HCT116 (cell line): ENCODE measurements around the gene GPR107. TPM values are rescaled to one million over a fixed set of nuclear protein-coding genes. Genes with fewer than 3 reads are reported as not detected.

ENCODE experiments used
- ATAC-seq: fragments of 200-7000 bp; cut with Tn5 transposase; 2 replicates; pipeline ENCODE4 v1.9.1; 2020; ENCODE audit warnings: mild to moderate bottlenecking, moderate library complexity
- BruUV-seq: library from RNA; stranded (reverse); fragments of 400-500 nt; replicated peaks from 2 replicates; lab custom pipeline; 2021; lab: Mats Ljungman, UMichigan
- CTCF ChIA-PET: fragments of 300-600 bp; sonication (Branson Sonifier 250); formaldehyde crosslinking; loops from one replicate; lab custom pipeline; 2021; ENCODE audit warnings: antibody characterized with exemption; lab: Charles Lee
- POLR2A ChIA-PET: fragments of 300-600, 350-600 bp; sonication (Branson Sonifier 250); formaldehyde crosslinking; loops from one replicate; lab custom pipeline; 2021; ENCODE audit warnings: antibody characterized with exemption; lab: Charles Lee
- RAD21 ChIA-PET, 2 experiments: fragments of 300-600 bp; sonication (Branson Sonifier 250); formaldehyde crosslinking; loops; one replicate each; lab custom pipeline; 2023; ENCODE audit warnings: low total read pairs in 2 of 2; ENCODE audit not compliant: uncharacterized antibody in 2 of 2, unreplicated experiment in 2 of 2, low non-redundant PET in 1 of 2; lab: Charles Lee
- DNase-seq: peaks from one replicate; pipeline ENCODE4 v3.0.0-alpha.2; 2010; ENCODE audit warnings: low read depth, low spot score
- H2AFZ ChIP-seq: fragments of 200-600 bp; shearing (Covaris generic), sonication (generic); 2 replicates; pipeline ENCODE4 v1.6.1; 2017; ENCODE audit warnings: low read depth, mixed run types, mixed read lengths, antibody characterized with exemption, low read length; ENCODE audit not compliant: poor library complexity, severe bottlenecking
- H3K27ac ChIP-seq: 2 replicates; pipeline ENCODE4 v1.5.1; 2012; ENCODE audit warnings: low read depth, low read length
- H3K27me3 ChIP-seq: fragments of 200-600 bp; sonication (generic); 2 replicates; pipeline ENCODE4 v1.6.1; 2016; ENCODE audit warnings: mixed run types, low read length, mixed read lengths; ENCODE audit not compliant: insufficient read depth
- H3K36me3 ChIP-seq, 2 experiments: fragments of 200-500 bp in 1 of 2; fragments of 200-600 bp in 1 of 2; sonication (Bioruptor generic) in 1 of 2; sonication (generic) in 1 of 2; 2 replicates each; pipeline versions ENCODE4 v1.5.1 to v1.6.1; 2014 to 2016; ENCODE audit warnings: low read length in 2 of 2, inconsistent platforms in 1 of 2, mixed read lengths in 1 of 2, mixed run types in 1 of 2; ENCODE audit not compliant: insufficient read depth in 2 of 2, control insufficient read depth in 1 of 2
- H3K4me1 ChIP-seq, 2 experiments: fragments of 200-600 bp in 1 of 2; sonication (generic) in 1 of 2; 2 replicates each; pipeline versions ENCODE4 v1.5.1 to v1.6.1; 2012 to 2017; ENCODE audit warnings: low read length in 2 of 2, inconsistent platforms in 1 of 2, mild to moderate bottlenecking in 1 of 2, mixed read lengths in 1 of 2, mixed run types in 1 of 2, moderate library complexity in 1 of 2; ENCODE audit not compliant: insufficient read depth in 2 of 2, control insufficient read depth in 1 of 2
- H3K4me2 ChIP-seq: fragments of 200-600 bp; sonication (generic); 2 replicates; pipeline ENCODE4 v1.6.1; 2017; ENCODE audit warnings: mixed run types, low read length, mixed read lengths
- H3K4me3 ChIP-seq, 2 experiments: fragments of 200-600 bp in 1 of 2; sonication (generic) in 1 of 2; replicated peaks in 1 of 2; 2 replicates each; pipeline ENCODE4 v1.5.1; 2011 to 2016; ENCODE audit warnings: low read length in 2 of 2, control low read depth in 1 of 2, low read depth in 1 of 2, mild to moderate bottlenecking in 1 of 2, mixed read lengths in 1 of 2, mixed run types in 1 of 2
- H3K79me2 ChIP-seq: fragments of 200-600 bp; sonication (generic); 2 replicates; pipeline ENCODE4 v1.6.1; 2017; ENCODE audit warnings: mild to moderate bottlenecking, mixed run types, low read length, moderate library complexity, mixed read lengths; ENCODE audit not compliant: insufficient read depth
- H3K9ac ChIP-seq: fragments of 200-600 bp; sonication (generic); 2 replicates; pipeline ENCODE4 v1.6.1; 2016; ENCODE audit warnings: low read length, mixed read lengths
- H3K9me2 ChIP-seq: fragments of 200-600 bp; sonication (generic), shearing (Covaris generic); 2 replicates; pipeline ENCODE4 v1.6.1; 2017; ENCODE audit warnings: mixed run types, mild to moderate bottlenecking, moderate library complexity; ENCODE audit not compliant: insufficient read depth
- H3K9me3 ChIP-seq, 2 experiments: fragments of 200-500 bp in 1 of 2; fragments of 200-600 bp in 1 of 2; sonication (Bioruptor generic) in 1 of 2; sonication (generic) in 1 of 2; 2 replicates each; pipeline ENCODE4 v1.6.1; 2014 to 2017; ENCODE audit warnings: low read length in 2 of 2, mixed read lengths in 2 of 2, inconsistent platforms in 1 of 2, low read depth in 1 of 2, mild to moderate bottlenecking in 1 of 2, mixed run types in 1 of 2, moderate library complexity in 1 of 2; ENCODE audit not compliant: control insufficient read depth in 1 of 2, insufficient read depth in 1 of 2
- H4K20me1 ChIP-seq: fragments of 200-600 bp; sonication (generic), shearing (Covaris generic); 2 replicates; pipeline ENCODE4 v1.6.1; 2017; ENCODE audit warnings: mixed run types, mild to moderate bottlenecking, moderate library complexity; ENCODE audit not compliant: insufficient read depth
- CBX3 ChIP-seq: IDR thresholded peaks from 2 replicates; pipeline ENCODE4 v1.6.1; 2012; ENCODE audit warnings: low read depth
- EGR1 ChIP-seq: IDR thresholded peaks from 2 replicates; pipeline ENCODE4 v1.6.1; 2012; ENCODE audit warnings: low read depth
- ELF1 ChIP-seq: IDR thresholded peaks from 2 replicates; pipeline ENCODE4 v1.6.1; 2012; ENCODE audit warnings: low read depth, borderline replicate concordance
- EZH2 ChIP-seq: fragments of 200-600 bp; sonication (generic); IDR thresholded peaks from 2 replicates; pipeline ENCODE4 v1.6.1; 2017; ENCODE audit warnings: antibody characterized with exemption, mixed run types
- EZH2phosphoT487 ChIP-seq: fragments of 200-600 bp; IDR thresholded peaks from 2 replicates; pipeline ENCODE4 v1.6.1; 2018; ENCODE audit warnings: antibody characterized with exemption, borderline replicate concordance
- FOSL1 ChIP-seq: IDR thresholded peaks from 2 replicates; pipeline ENCODE4 v1.6.1; 2012; ENCODE audit warnings: low read depth
- JUND ChIP-seq: IDR thresholded peaks from 2 replicates; pipeline ENCODE4 v1.6.1; 2012
- RAD21 ChIP-seq: IDR thresholded peaks from 2 replicates; pipeline ENCODE4 v1.6.1; 2012; ENCODE audit warnings: low read depth, mild to moderate bottlenecking
- SIN3A ChIP-seq: IDR thresholded peaks from 2 replicates; pipeline ENCODE4 v1.6.1; 2012; ENCODE audit warnings: low read depth
- SP1 ChIP-seq: IDR thresholded peaks from 2 replicates; pipeline ENCODE4 v1.6.1; 2012; ENCODE audit warnings: low read depth
- SRF ChIP-seq: IDR thresholded peaks from 2 replicates; pipeline ENCODE4 v1.6.1; 2012; ENCODE audit warnings: low read depth
- TCF7L2 ChIP-seq: IDR thresholded peaks from 2 replicates; pipeline ENCODE4 v1.7.0; 2011; ENCODE audit warnings: borderline replicate concordance, inconsistent platforms; ENCODE audit not compliant: insufficient read depth, insufficient read length; ENCODE audit errors: extremely low read depth
- YY1 ChIP-seq: IDR thresholded peaks from 2 replicates; pipeline ENCODE4 v1.6.1; 2011; ENCODE audit warnings: low read length, low read depth, moderate library complexity, mild to moderate bottlenecking; ENCODE audit not compliant: insufficient replicate concordance; ENCODE audit errors: extremely low read depth
- ZFX ChIP-seq: fragments of 450-650 bp; IDR thresholded peaks from 2 replicates; pipeline ENCODE4 v1.6.1; 2017
- ZNF274 ChIP-seq: fragments of 200-500 bp; sonication (Bioruptor generic); IDR thresholded peaks from 2 replicates; pipeline ENCODE4 v1.6.1; 2014; ENCODE audit warnings: mild to moderate bottlenecking, low read depth, low read length, inconsistent platforms
- intact Hi-C: fragments of 100-400 bp; cut with micrococcal nuclease; formaldehyde crosslinking; loops from 2 replicates; pipeline ENCODE4 v1.10.0; 2022
- total RNA-seq: library from RNA; stranded (reverse); gene quantifications from one replicate; pipeline ENCODE4 v1.2.1, GENCODE V29; 2021; ENCODE audit not compliant: unreplicated experiment
- TF ChIP-seq, protein P1 (sequence below): IDR thresholded peaks from 2 replicates; pipeline ENCODE4 v1.6.1; 2012; ENCODE audit warnings: low read depth
- TF ChIP-seq, protein P2 (sequence below): IDR thresholded peaks from 2 replicates; pipeline ENCODE4 v1.6.1; 2012
- TF ChIP-seq, protein P3 (sequence below): IDR thresholded peaks from 2 replicates; pipeline ENCODE4 v1.6.1; 2011; ENCODE audit warnings: mild to moderate bottlenecking, low read length, moderate library complexity; ENCODE audit not compliant: insufficient replicate concordance; ENCODE audit errors: extremely low read depth
- TF ChIP-seq, protein P4 (sequence below), 3 experiments: fragments of 200-600 bp in 1 of 3; sonication (generic) in 1 of 3; IDR thresholded peaks in 2 of 3; conservative IDR thresholded peaks in 1 of 3; 2 replicates each; pipeline ENCODE4 v1.5.1; 2012 to 2017; ENCODE audit warnings: low read depth in 2 of 3, low read length in 2 of 3, antibody characterized with exemption in 1 of 3, borderline replicate concordance in 1 of 3, control low read depth in 1 of 3, mild to moderate bottlenecking in 1 of 3, mixed read lengths in 1 of 3, mixed run types in 1 of 3, moderate library complexity in 1 of 3; ENCODE audit not compliant: insufficient read depth in 1 of 3

Gene GPR107
- total RNA-seq, 1 experiment from 2014 or later = 32.5 TPM

DNA sequence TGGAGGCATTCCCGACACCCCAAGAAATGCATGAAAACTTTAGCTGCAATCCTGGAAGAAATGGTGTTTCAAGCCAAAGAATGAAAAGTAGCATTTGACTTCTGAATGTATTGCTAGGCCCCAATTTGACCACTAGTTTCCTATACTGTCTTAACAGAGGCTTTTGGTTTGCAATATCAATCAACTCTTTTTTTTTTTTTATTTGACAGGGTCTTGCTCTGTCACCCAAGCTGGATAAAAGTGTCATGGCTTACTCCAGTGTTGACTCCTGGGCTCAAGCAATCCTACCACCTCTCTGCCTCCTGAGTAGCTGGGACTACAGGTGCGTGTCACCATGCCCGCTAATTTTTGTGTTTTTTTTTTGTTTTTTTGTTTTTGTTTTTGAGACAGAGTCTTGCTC, 3.2 kb upstream of the GPR107 start:
- no peak overlapping the region for H3K9ac ChIP-seq
- BruUV-seq = no TSS peak
- ATAC-seq = no peak
- TF ChIP-seq, protein P1, sequence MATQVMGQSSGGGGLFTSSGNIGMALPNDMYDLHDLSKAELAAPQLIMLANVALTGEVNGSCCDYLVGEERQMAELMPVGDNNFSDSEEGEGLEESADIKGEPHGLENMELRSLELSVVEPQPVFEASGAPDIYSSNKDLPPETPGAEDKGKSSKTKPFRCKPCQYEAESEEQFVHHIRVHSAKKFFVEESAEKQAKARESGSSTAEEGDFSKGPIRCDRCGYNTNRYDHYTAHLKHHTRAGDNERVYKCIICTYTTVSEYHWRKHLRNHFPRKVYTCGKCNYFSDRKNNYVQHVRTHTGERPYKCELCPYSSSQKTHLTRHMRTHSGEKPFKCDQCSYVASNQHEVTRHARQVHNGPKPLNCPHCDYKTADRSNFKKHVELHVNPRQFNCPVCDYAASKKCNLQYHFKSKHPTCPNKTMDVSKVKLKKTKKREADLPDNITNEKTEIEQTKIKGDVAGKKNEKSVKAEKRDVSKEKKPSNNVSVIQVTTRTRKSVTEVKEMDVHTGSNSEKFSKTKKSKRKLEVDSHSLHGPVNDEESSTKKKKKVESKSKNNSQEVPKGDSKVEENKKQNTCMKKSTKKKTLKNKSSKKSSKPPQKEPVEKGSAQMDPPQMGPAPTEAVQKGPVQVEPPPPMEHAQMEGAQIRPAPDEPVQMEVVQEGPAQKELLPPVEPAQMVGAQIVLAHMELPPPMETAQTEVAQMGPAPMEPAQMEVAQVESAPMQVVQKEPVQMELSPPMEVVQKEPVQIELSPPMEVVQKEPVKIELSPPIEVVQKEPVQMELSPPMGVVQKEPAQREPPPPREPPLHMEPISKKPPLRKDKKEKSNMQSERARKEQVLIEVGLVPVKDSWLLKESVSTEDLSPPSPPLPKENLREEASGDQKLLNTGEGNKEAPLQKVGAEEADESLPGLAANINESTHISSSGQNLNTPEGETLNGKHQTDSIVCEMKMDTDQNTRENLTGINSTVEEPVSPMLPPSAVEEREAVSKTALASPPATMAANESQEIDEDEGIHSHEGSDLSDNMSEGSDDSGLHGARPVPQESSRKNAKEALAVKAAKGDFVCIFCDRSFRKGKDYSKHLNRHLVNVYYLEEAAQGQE = no peak
- TF ChIP-seq YY1 (no peak), EZH2 (no peak), EGR1 (no peak), RAD21 (no peak), JUND (no peak), SP1 (no peak), FOSL1 (no peak), ELF1 (no peak), TCF7L2 (no peak), SIN3A (no peak), SRF (no peak), EZH2phosphoT487 (no peak), ZFX (no peak), ZNF274 (no peak), CBX3 (no peak)
- TF ChIP-seq, protein P2, sequence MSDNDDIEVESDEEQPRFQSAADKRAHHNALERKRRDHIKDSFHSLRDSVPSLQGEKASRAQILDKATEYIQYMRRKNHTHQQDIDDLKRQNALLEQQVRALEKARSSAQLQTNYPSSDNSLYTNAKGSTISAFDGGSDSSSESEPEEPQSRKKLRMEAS = no peak
- TF ChIP-seq, protein P3, sequence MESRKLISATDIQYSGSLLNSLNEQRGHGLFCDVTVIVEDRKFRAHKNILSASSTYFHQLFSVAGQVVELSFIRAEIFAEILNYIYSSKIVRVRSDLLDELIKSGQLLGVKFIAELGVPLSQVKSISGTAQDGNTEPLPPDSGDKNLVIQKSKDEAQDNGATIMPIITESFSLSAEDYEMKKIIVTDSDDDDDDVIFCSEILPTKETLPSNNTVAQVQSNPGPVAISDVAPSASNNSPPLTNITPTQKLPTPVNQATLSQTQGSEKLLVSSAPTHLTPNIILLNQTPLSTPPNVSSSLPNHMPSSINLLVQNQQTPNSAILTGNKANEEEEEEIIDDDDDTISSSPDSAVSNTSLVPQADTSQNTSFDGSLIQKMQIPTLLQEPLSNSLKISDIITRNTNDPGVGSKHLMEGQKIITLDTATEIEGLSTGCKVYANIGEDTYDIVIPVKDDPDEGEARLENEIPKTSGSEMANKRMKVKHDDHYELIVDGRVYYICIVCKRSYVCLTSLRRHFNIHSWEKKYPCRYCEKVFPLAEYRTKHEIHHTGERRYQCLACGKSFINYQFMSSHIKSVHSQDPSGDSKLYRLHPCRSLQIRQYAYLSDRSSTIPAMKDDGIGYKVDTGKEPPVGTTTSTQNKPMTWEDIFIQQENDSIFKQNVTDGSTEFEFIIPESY = no peak
- TF ChIP-seq, protein P4, sequence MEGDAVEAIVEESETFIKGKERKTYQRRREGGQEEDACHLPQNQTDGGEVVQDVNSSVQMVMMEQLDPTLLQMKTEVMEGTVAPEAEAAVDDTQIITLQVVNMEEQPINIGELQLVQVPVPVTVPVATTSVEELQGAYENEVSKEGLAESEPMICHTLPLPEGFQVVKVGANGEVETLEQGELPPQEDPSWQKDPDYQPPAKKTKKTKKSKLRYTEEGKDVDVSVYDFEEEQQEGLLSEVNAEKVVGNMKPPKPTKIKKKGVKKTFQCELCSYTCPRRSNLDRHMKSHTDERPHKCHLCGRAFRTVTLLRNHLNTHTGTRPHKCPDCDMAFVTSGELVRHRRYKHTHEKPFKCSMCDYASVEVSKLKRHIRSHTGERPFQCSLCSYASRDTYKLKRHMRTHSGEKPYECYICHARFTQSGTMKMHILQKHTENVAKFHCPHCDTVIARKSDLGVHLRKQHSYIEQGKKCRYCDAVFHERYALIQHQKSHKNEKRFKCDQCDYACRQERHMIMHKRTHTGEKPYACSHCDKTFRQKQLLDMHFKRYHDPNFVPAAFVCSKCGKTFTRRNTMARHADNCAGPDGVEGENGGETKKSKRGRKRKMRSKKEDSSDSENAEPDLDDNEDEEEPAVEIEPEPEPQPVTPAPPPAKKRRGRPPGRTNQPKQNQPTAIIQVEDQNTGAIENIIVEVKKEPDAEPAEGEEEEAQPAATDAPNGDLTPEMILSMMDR (IDR thresholded peaks at IDR 0.05 in 2 of 3, conservative IDR thresholded peaks at IDR 0.05 in 1 of 3; ENCODE audit: borderline replicate concordance in 1 of 3, insufficient read depth in 1 of 3, low read depth in 2 of 3, low read length in 2 of 3) = no peak
- H3K9me3 ChIP-seq = no peaks in the 10 kb centered on the region
- RAD21 ChIA-PET = no interaction called here
- POLR2A ChIA-PET = no interaction called here
- H3K4me3 ChIP-seq = no peak overlapping the region
- no peak overlapping the region for H2AFZ ChIP-seq
- no peak overlapping the region for H3K4me2 ChIP-seq
- no peaks in the 10 kb centered on the region for H3K36me3 ChIP-seq
- H3K9me2 ChIP-seq = no peaks in the 10 kb centered on the region
- peaks cover 13 to 14% of the 10 kb centered on the region in 2 experiments for H3K4me1 ChIP-seq
- intact Hi-C loops = no loop called here
- peaks cover 15% of the 10 kb centered on the region for H3K79me2 ChIP-seq
- no peaks in the 10 kb centered on the region for H3K27me3 ChIP-seq
- H3K27ac ChIP-seq = no peak overlapping the region
- CTCF ChIA-PET = no interaction called here
- no peak for DNase-seq
- H4K20me1 ChIP-seq = no peaks in the 10 kb centered on the region
